ENCODE measurements around the gene SYT11. TPM values are rescaled to one million over a fixed set of nuclear protein-coding genes. Genes with fewer than 3 reads are reported as not detected.
A peak's percentile ranks its signal among the peaks of the same experiment; 100 is the strongest.

Gene SYT11
- total and polyA plus RNA-seq, 12 donors, result 1.1 to 28.2 (median 8.1) TPM

GRCh38 chr1:155816351-155816750 is 43.0 kb upstream of the SYT11 start:
- no peak for TF ChIP-seq CTCF (IDR thresholded peaks at IDR 0.05)
- no peak for TF ChIP-seq POLR2A (IDR thresholded peaks at IDR 0.05)
- no peaks in the 10 kb centered on the region for H3K9me3 ChIP-seq (replicated peaks in 1 of 3)
- intact Hi-C loops (cut with DNase I), result no loop called here
- H3K36me3 ChIP-seq (replicated peaks in 1 of 2), result peaks cover 0 to 74% of the 10 kb centered on the region in 2 donors
- 91 to 100% (median 98%) methylated on average over 1 of the region's 1 CpG for WGBS, 4 donors
- no peaks in the 10 kb centered on the region for H3K27me3 ChIP-seq
- H3K4me3 ChIP-seq, result no peak overlapping the region
- H3K27ac ChIP-seq, result no peak overlapping the region
- DNase-seq, result no peak
- no peaks in the 10 kb centered on the region for H3K4me1 ChIP-seq (replicated peaks in 1 of 2)

- no peaks in the 10 kb centered on the region for H3K27me3 ChIP-seq
- H3K36me3 ChIP-seq (replicated peaks in 1 of 2), result peaks cover 0 to 32% of the 10 kb centered on the region in 2 donors
- intact Hi-C loops (cut with DNase I), result no loop called here
- H3K9me3 ChIP-seq (replicated peaks in 1 of 3), result no peaks in the 10 kb centered on the region
- H3K4me3 ChIP-seq, result no peak overlapping the region
- peak in 1 of 7 donors; percentile 27 for DNase-seq
- WGBS, 4 donors, result 86 to 92% (median 88%) methylated on average over 4 of the region's 4 CpGs
- H3K27ac ChIP-seq, result no peak overlapping the region
- TF ChIP-seq POLR2A (IDR thresholded peaks at IDR 0.05), result no peak
- no peak for TF ChIP-seq CTCF (IDR thresholded peaks at IDR 0.05)
- H3K4me1 ChIP-seq (replicated peaks in 1 of 2), result no peaks in the 10 kb centered on the region
Measured at GRCh38 chr1:155827450-155827849, 31.9 kb upstream of the SYT11 start.

GRCh38 chr1:155831279-155831976 is 27.9 kb upstream of the SYT11 start:
- no peak for TF ChIP-seq CTCF (IDR thresholded peaks at IDR 0.05)
- TF ChIP-seq POLR2A (IDR thresholded peaks at IDR 0.05), result no peak
- DNase-seq, result peak in 2 of 7 donors; percentile 15 to 28
- Histone ChIP-seq H3K4me1 (replicated peaks in 1 of 2) (peaks cover 0 to 9% of the 10 kb centered on the region in 2 donors), H3K27me3 (no peaks in the 10 kb centered on the region), H3K9me3 (replicated peaks in 1 of 3) (no peaks in the 10 kb centered on the region), H3K36me3 (replicated peaks in 1 of 2) (no peaks in the 10 kb centered on the region), H3K27ac (no peak overlapping the region), H3K4me3 (no peak overlapping the region)
- 94 to 97% (median 96%) methylated on average over 7 of the region's 7 CpGs for WGBS, 4 donors
- intact Hi-C loops (cut with DNase I), result no loop called here

GRCh38 chr1:155833665-155834295 is 25.6 kb upstream of the SYT11 start:
- H3K4me1 ChIP-seq (replicated peaks in 1 of 2), result peaks cover 0 to 9% of the 10 kb centered on the region in 2 donors
- WGBS, 4 donors, result 39 to 59% (median 46%) methylated on average over 1 of the region's 1 CpG

More at GRCh38 chr1:155833665-155834295, 25.6 kb upstream of the SYT11 start:
- no peak for TF ChIP-seq POLR2A (IDR thresholded peaks at IDR 0.05)
- TF ChIP-seq CTCF (IDR thresholded peaks at IDR 0.05), result no peak
- Histone ChIP-seq H3K27ac (no peak overlapping the region), H3K36me3 (replicated peaks in 1 of 2) (no peaks in the 10 kb centered on the region), H3K9me3 (replicated peaks in 1 of 3) (no peaks in the 10 kb centered on the region), H3K4me3 (no peak overlapping the region), H3K27me3 (no peaks in the 10 kb centered on the region)
- intact Hi-C loops (cut with DNase I), result no loop called here
- DNase-seq, result peak in 2 of 7 donors; percentile 12 to 37
